ENCODE measurements around the gene STK32B.

STK32B gene

DNA sequence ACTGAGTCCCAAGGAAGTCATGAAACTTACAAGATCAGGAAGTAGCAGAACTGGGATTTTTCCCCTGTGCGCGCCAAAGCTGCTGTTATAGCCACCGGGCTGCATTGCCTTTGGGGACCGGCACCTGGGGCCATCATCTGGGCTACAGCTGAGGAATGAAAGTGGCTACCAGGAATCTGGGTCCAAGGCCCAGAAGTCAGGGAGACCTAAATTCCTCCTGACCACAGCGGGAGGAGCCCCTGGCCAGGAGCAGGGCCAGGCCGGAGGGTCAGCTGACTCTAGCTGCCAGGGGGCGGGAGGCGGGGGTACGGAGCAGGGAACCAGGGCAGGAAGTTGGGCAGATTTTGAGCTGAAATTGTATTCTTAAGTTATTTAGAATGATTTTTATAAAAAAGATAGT lies 414.7 kb downstream of the STK32B start:
- in situ Hi-C loops (cut with MboI; ENCODE audit: low pct_unique_long_range_greater_than_20kb, low sequenced_read_pairs) = no loop called here
- DNase-seq = no peak

DNA sequence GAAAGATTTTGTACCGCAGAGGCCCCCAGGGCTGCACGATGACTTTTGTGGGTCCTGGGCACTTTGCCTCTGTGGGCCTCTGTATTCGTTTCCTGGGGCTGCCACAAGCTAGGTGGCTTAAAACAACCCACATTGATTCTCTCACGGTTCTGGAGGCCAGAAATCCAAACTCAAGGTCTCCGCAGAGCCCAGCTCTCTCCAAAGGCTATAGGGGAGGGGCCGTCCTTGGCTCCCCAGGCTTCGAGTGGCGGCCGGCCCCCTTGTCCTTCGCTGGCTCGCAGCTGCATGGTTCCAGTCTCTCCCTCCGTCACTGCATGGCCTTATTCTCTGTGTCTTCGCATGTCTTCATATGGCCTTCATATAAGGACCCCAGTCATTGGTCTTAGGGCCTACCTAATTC lies 415.8 kb downstream of the STK32B start:
- in situ Hi-C loops (cut with MboI; ENCODE audit: low pct_unique_long_range_greater_than_20kb, low sequenced_read_pairs) = no loop called here
- no peak for DNase-seq

DNA sequence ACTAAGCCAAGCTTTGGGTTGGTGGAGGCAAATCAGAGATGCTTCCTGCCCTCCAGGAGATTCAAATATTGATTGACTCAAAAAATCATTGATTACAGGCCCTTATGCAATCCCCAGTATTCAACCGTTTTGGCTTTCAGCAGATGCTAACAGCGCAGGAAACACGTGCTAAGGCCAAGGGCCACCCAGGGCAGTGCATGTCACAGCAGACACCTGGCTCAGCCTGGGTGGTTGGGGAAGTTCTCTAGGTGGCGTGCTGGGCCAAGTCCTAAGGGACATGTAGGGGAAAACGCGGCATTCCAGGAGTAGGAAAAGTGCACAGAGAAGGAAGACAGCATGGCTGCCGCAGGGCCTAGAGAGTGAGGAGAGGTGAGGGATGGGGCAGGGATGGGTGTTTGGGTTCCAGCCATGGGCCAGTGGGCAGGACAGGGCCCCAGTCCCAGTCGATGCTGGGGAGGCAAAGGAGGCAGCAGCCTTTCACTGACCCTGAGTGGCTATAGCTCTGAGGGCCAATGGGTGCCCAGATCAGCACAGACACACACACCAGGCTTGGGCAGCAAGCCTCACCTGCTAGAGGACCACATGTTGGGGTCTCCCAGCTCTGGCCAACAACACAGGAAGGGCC lies 418.0 kb downstream of the STK32B start:
- in situ Hi-C loops (cut with MboI; ENCODE audit: low pct_unique_long_range_greater_than_20kb, low sequenced_read_pairs) = no loop called here
- no peak for DNase-seq

DNA sequence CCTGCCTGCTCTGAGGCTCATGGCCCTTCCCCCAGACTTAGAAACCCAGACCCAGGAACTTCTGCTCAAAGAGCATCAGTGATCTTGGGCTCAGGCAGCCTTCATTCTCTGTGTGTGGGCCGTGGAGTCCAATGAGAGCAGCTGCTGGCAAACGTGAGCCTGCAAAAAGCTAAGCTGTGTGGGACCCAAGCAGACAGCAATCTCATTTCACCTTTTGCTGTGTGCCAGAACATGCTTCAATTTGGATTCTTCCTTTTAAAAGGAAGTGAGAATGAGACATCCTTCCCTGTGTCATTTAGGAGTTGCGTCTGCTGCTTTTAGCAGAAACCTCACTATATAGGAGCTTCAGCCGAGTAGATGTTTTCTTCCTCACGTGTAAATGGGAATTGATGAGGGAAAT lies 418.6 kb downstream of the STK32B start:
- no peak for DNase-seq
- in situ Hi-C loops (cut with MboI; ENCODE audit: low pct_unique_long_range_greater_than_20kb, low sequenced_read_pairs) = no loop called here

DNA sequence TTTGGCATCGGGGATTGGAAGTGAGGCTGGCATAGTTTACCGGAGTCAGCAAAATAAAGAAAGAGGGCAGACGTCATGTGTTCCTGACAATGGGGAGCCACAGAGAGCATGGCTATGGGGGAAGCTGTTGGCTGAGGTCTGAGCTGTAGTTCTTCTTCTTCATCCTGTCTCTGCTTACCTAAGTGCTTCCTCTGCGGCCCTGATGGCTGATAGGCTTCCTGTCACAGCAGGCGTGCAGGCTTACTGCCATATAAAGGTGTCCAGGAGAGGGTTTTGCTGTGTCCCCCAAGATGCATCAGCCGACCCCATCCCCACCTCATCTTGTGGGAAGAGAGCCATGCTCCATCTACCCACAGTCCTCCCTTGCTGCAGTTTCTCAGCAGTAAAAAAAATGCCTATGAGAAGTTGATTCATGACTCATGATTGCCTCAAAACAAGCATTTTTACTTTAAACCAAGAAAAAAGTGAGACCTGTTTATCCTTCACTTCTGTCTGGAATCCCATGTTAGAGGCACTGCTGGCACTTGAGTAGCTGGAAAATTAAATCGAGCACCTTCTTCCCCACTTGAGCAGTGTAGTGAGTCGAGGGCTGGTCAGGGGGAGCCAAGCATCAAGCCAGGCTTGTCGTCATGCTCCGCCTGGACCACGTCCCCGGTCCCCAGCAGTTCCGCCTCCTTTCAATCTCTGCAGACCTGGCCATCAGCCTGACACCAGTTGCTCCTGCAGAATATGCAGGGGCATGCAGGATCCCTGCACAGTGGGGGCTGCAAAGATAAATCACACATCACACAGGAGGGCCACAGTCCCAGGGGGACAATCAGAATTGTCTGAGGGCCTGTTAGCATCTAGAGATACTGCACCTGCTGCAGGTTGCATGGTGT lies 419.3 kb downstream of the STK32B start:
- in situ Hi-C loops (cut with MboI; ENCODE audit: low pct_unique_long_range_greater_than_20kb, low sequenced_read_pairs) = no loop called here
- no peak for DNase-seq

DNA sequence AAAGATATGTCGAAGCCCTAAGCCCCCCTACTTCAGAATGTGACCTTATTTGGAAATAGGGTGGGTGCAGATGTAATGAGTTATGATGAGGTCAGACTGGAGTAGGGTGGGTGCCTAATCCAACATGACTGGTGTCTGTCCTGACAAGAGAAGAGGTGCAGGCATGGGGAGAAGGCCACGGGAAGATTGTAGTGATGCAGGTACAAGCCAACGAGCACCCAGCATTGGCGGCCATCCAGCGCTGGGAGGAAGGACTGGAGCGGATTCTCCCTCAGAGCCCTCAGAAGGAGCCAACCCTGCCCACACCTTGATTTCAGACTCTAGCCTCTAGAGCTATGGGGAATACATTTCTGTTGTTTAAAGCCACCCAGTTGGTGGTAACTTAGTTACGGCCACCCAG lies 419.9 kb downstream of the STK32B start:
- DNase-seq = no peak
- in situ Hi-C loops (cut with MboI; ENCODE audit: low pct_unique_long_range_greater_than_20kb, low sequenced_read_pairs) = no loop called here

DNA sequence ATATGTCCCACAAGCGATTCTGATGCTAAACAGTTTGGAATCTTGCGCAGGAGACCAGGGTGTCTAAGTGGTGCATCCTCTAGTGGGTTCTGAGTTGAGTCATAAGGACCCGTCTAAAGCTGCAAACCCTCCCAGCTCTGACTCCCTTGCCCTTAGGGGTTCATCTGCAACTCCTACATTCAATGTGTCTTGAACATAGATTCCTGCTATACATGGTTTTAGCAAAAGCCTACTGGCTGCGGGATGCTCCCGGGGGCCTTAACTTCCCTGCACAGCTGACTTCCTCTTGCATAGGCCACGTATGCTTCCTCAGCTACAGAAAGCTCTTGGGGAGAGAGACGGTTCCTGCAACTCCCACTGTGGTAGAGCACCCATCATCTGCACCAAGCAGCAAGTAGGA lies 420.4 kb downstream of the STK32B start:
- no peak for DNase-seq
- in situ Hi-C loops (cut with MboI; ENCODE audit: low pct_unique_long_range_greater_than_20kb, low sequenced_read_pairs) = no loop called here

- in situ Hi-C loops (cut with MboI; ENCODE audit: low pct_unique_long_range_greater_than_20kb, low sequenced_read_pairs) = no loop called here
- DNase-seq = no peak
These were observed 420.9 kb downstream of the STK32B start for GRCh38 chr4:5472160-5472591.

DNA sequence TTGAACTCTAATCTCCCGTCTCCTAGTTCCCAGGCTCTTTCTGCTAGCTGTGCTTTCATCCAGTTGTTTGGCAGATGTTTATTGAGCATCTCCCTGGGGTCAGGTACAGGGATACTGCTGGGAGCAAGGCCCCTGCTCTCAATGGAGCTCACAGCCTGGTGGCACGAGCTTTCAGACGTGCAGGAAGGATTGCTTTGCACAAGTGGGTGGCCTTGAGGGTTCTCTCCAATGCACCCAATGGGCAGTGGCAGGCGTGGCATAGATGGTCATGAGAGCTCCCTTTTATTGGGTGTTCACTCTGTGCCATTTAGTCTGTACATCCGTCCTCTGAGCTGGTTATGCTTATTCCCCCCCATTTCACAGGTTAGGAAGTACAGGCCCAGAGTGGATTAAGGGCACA lies 421.8 kb downstream of the STK32B start:
- in situ Hi-C loops (cut with MboI; ENCODE audit: low pct_unique_long_range_greater_than_20kb, low sequenced_read_pairs) = no loop called here
- DNase-seq = no peak

DNA sequence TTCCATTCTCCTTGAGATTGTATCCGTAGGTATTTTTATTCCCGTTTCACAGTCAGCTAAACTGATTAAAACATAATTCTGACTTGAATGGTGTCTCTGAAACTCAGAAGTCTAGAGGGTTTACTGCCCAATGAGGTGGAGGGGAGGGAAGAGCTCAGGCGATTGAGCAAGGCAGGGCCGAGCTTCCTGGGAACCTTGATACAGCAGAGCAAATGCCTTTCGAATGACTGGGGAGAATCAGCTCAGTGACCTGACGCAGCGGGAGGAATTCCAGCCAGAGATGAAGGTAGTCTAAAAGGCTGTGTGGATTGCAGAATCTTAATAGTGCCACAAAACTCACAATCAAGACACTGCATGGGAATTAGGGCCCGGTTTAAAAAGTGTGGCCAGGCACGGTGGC lies 423.5 kb downstream of the STK32B start:
- in situ Hi-C loops (cut with MboI; ENCODE audit: low pct_unique_long_range_greater_than_20kb, low sequenced_read_pairs) = no loop called here

DNA sequence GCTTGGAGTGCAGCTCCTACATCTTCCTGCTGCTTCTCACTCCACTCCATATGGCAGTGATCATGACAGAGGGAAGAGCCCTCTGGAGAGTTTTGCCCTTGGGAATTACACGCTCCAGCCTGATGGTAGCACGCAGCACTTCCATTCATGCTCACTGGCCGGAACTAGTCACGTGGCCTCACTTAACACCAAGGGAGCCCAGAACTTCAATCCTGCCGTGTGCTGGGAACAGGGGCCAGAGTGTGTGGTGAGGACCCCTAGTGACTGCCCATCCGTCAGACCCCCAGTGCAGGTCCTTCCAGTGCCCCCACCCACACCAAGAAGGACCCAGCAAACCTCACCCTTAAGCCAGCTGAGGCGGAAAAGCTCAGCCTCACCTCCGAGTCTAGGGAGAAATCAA lies 426.3 kb downstream of the STK32B start:
- no peak for DNase-seq
- in situ Hi-C loops (cut with MboI; ENCODE audit: low pct_unique_long_range_greater_than_20kb, low sequenced_read_pairs) = no loop called here

More for the DNA sequence above, 423.5 kb downstream of the STK32B start:
- DNase-seq = no peak

- in situ Hi-C loops (cut with MboI; ENCODE audit: low pct_unique_long_range_greater_than_20kb, low sequenced_read_pairs) = no loop called here
These were observed 426.9 kb downstream of the STK32B start for GRCh38 chr4:5478169-5478568.

DNA sequence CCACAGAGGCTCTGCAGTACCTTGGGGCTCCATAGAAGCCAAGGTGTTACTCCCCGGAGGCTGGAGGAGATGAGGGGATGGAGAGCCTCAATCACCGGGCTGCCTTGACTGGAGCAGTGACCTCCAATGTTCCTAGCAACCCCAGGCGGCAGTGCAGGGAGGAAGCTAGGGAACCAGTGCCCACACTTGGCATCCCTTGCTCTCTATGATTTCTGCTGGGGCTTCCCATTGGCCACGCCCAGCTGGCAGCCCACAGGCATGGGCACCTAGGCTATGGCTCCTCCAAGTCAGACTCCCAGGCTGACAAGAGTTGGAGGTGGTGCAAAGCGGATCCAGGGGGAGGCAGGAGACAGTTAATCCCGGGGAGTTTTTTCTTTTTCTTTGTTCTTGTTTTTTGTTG lies 427.4 kb downstream of the STK32B start:
- DNase-seq = no peak
- in situ Hi-C loops (cut with MboI; ENCODE audit: low pct_unique_long_range_greater_than_20kb, low sequenced_read_pairs) = no loop called here

More at GRCh38 chr4:5478169-5478568, 426.9 kb downstream of the STK32B start:
- DNase-seq = no peak

DNA sequence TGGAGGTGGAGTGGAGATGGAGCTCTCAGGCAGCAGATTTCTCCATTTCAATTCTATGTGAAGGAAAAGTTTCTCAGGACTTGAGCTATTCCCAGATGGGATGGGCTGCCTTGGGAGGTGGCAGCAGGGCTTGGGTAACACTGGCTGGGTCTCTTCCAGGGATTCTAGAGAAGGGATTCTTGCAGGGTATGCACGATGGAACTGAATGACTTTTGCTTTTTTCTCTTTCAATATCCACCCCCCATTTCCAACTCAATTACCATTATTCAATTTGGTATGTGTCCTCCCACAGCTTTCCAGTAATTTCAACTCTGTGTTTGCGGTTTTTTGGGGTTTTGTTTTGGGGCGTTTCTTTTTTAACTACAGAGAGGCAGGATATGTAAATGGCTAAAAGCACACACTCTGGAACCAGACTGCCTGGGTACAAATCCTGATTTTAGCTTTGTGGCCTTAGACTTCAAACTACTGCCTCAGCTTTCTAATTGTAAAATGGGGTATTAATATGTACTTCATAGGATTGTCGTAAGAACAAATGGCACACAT lies 428.3 kb downstream of the STK32B start:
- in situ Hi-C loops (cut with MboI; ENCODE audit: low pct_unique_long_range_greater_than_20kb, low sequenced_read_pairs) = no loop called here
- no peak for DNase-seq

- in situ Hi-C loops (cut with MboI; ENCODE audit: low pct_unique_long_range_greater_than_20kb, low sequenced_read_pairs) = no loop called here
- DNase-seq = no peak
These were observed 437.1 kb downstream of the STK32B start for GRCh38 chr4:5488413-5488812.

- in situ Hi-C loops (cut with MboI; ENCODE audit: low pct_unique_long_range_greater_than_20kb, low sequenced_read_pairs) = no loop called here
- DNase-seq = no peak
These were observed 438.0 kb downstream of the STK32B start for GRCh38 chr4:5489260-5489659.

GRCh38 chr4:5497489-5497888 lies 446.2 kb downstream of the STK32B start:
- no peak for DNase-seq
- in situ Hi-C loops (cut with MboI; ENCODE audit: low pct_unique_long_range_greater_than_20kb, low sequenced_read_pairs) = no loop called here

DNA sequence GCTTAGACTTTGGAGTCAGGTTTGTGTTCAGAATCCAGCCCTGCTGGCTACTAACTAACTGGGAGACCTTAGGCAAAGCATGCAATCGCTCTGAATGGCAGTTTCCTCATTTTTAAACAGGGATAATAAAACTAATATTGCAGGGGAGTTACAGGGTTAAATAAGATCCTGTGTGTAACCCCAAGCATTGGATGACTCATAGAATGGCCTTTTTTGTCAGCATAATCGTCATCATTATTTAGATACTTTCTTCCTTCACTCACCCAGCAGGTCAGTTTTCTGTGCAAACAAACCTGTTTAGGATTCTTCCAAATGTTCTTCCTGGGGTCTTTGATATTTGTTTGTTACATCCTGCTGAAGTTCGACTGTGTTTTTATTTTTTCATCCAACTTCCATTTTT lies 448.9 kb downstream of the STK32B start:
- no peak for DNase-seq
- in situ Hi-C loops (cut with MboI; ENCODE audit: low pct_unique_long_range_greater_than_20kb, low sequenced_read_pairs) = no loop called here

- in situ Hi-C loops (cut with MboI; ENCODE audit: low pct_unique_long_range_greater_than_20kb, low sequenced_read_pairs) = no loop called here
- DNase-seq = no peak
These were observed 452.2 kb downstream of the STK32B start for GRCh38 chr4:5503336-5503936.

- no peak for DNase-seq
- in situ Hi-C loops (cut with MboI; ENCODE audit: low pct_unique_long_range_greater_than_20kb, low sequenced_read_pairs) = no loop called here
These were observed 453.2 kb downstream of the STK32B start for GRCh38 chr4:5504486-5504885.

Data from KBM-7 (cell line).